ENCODE data around the gene MED27.

DNA sequence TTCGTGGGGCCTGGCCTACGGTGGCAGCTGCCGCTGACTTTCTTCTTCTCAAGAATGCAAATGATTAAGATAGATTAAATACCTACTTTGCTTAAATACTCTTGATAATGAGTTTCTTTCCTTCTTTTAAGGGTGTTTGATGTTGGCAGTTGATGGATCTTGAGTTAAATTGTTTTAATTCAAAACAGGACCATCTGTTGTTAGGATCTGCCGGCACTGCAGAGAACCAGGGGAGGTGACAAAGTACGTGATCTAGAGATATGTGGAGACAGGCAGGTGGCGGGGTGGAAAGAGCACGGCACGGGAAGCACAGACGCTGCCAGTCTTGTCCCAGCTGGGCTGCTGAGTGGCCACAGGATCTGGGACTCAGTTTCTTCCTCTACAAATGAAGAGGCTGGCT is 37.9 kb downstream of the MED27 start:
- TF ChIP-seq POLR2AphosphoS5 (IDR thresholded peaks at IDR 0.05; ENCODE audit: low read depth, low read length) (no peak), POLR2A (IDR thresholded peaks at IDR 0.05; ENCODE audit: low read depth, low read length) (no peak), TAF1 (IDR thresholded peaks at IDR 0.05; ENCODE audit: borderline replicate concordance, low read depth, low read length) (no peak)

Data from GM12892 (cell line).